Measurements from ENCODE around the gene FICD. TPM values are rescaled to one million over a fixed set of nuclear protein-coding genes. Genes with fewer than 3 reads are reported as not detected.
A peak's percentile ranks its signal among the peaks of the same experiment; 100 is the strongest.

The FICD gene
- polyA plus RNA-seq, 1 experiment, result 1.4 TPM

DNA sequence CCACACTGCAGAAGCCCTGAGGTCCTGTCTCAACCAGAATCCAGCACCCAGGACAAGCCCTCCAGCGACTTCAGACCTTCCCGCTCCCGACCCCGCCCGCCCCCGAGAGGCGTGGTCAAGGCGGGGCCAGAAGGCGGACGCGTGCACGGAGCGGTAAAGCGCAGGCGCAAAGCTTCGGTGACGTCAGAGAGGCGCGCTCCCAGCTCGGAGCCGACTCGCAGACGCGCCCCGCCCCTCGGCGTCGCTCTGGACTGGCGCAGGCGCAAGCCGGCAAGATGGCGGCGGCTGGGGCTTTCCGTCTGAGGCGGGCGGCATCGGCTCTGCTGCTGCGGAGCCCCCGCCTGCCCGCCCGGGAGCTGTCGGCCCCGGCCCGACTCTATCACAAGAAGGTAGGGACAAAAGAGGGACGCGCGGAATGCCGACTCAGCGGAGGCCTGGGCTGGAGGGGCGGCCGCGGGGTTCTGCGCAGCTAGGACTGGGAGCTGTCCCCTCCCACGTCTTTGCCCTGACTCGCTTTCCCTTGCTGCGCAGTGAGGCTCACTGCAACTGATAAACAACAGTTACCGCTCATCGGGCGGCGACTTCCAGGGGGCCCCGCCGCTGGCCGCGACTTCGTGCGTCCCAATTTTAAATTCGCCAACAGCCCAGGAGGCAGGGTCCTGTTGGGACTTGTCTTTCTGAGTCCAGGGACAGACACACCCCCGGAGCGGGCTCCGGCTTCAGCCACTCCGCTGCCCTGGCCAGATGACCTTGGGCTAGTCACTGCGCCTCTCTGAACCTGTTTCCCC, 47.5 kb downstream of the FICD start, which contains the start of gene ISCU:
Gene ISCU (plus strand): TSS at position 249 of the 788 bp plus-strand sequence. CDS start 27 bp downstream, at position 276.
- no peaks in the 10 kb centered on the region; the same call in 1 of the 2 replicates for H3K9me3 ChIP-seq (ENCODE audit: control insufficient read depth, insufficient read depth, low read length)
- DNase-seq (ENCODE audit: low read depth, low spot score), result peak; percentile 94
- H3K4me3 ChIP-seq (ENCODE audit: low read depth, low read length), result peak within 1 kb of the TSS; percentile 100
- POLR2A ChIA-PET, result interaction anchor here (0.6 to 1.6 kb wide), 5 partner anchors 21 to 536 kb away, joined by 3 to 5 read pairs (median 3); no protein-coding TSS in a partner anchor
- no peaks in the 10 kb centered on the region for H3K27me3 ChIP-seq (ENCODE audit: control insufficient read depth, insufficient read depth, low read length)
- CTCF ChIA-PET, result interaction anchor here (0.6 to 15.8 kb wide), 7 partner anchors 8 to 532 kb away, joined by 3 to 508 read pairs (median 3); no protein-coding TSS in a partner anchor
- TF ChIP-seq, protein P1, sequence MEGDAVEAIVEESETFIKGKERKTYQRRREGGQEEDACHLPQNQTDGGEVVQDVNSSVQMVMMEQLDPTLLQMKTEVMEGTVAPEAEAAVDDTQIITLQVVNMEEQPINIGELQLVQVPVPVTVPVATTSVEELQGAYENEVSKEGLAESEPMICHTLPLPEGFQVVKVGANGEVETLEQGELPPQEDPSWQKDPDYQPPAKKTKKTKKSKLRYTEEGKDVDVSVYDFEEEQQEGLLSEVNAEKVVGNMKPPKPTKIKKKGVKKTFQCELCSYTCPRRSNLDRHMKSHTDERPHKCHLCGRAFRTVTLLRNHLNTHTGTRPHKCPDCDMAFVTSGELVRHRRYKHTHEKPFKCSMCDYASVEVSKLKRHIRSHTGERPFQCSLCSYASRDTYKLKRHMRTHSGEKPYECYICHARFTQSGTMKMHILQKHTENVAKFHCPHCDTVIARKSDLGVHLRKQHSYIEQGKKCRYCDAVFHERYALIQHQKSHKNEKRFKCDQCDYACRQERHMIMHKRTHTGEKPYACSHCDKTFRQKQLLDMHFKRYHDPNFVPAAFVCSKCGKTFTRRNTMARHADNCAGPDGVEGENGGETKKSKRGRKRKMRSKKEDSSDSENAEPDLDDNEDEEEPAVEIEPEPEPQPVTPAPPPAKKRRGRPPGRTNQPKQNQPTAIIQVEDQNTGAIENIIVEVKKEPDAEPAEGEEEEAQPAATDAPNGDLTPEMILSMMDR (IDR thresholded peaks at IDR 0.05; ENCODE audit: low read depth, low read length), result no peak
- peak within 1 kb of the TSS; percentile 87 for H3K27ac ChIP-seq (ENCODE audit: low read depth, low read length)

DNA sequence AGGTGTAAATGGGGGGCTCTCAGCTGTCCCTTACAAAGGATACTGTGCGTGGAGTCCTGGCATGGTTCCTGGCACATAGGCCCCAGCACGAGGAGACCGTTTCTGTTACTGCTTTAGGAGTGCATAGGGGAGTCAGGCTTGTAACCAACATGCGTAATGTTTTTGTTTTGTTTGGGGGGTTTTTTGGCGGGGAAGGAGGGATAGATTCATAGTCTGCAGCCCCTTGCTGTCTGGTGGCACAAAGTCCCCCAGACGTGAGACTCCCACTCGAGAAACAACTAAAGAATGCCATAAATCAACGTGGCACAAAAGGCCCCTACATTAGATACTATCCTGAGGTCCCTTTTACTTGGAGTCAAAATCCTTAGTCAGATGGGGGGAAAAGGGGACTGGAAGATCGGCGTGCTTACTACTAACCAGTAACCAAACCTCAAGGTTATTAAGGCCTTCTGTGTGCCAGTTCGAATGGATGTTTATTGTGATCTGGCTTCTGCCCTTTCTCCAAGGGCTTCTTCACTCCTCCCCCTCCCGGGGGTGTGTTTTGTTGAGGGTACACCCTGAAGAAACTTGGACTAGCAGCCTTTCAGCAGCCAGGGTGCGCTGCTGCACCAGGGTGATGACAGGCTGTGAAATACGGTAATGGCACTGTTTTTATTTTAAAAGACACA, 48.2 kb downstream of the FICD start:
- POLR2A ChIA-PET, result interaction anchor here (0.7 to 1.6 kb wide), 2 partner anchors 57 to 65 kb away, joined by 5 read pairs; no protein-coding TSS in a partner anchor
- Histone ChIP-seq H3K9me3 (ENCODE audit: control insufficient read depth, insufficient read depth, low read length) (no peaks in the 10 kb centered on the region; the same call in 1 of the 2 replicates), H3K27ac (ENCODE audit: low read depth, low read length) (peak overlapping the region; percentile 81), H3K4me3 (ENCODE audit: low read depth, low read length) (peak overlapping the region; percentile 96), H3K27me3 (ENCODE audit: control insufficient read depth, insufficient read depth, low read length) (no peaks in the 10 kb centered on the region)
- DNase-seq (ENCODE audit: low read depth, low spot score), result peak; percentile 67
- CTCF ChIA-PET, result interaction anchor here (0.6 to 15.8 kb wide), 25 partner anchors 13 to 530 kb away, joined by 3 to 508 read pairs (median 5); partner anchors contain the start of genes ALKBH2 and TMEM119
- TF ChIP-seq, protein P1 (IDR thresholded peaks at IDR 0.05; ENCODE audit: low read depth, low read length), result peak; percentile 97

DNA sequence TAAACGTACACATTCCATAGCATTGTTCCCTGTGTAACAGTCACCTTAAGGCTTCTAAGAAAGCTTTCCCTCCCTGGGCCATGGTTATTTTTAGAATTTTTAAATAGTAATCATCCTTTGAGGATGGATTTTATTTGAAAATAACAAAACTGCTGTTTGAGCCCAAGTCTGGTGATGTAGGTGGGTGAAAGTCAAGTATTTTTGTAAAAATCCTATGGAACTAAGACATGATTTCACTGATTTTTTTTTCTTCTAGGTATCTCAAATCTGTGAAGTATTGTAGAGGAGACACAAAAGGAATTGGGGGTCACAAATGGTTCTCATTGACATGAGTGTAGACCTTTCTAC, 48.7 kb downstream of the FICD start:
- no peak overlapping the region for H3K27ac ChIP-seq (ENCODE audit: low read depth, low read length)

DNA sequence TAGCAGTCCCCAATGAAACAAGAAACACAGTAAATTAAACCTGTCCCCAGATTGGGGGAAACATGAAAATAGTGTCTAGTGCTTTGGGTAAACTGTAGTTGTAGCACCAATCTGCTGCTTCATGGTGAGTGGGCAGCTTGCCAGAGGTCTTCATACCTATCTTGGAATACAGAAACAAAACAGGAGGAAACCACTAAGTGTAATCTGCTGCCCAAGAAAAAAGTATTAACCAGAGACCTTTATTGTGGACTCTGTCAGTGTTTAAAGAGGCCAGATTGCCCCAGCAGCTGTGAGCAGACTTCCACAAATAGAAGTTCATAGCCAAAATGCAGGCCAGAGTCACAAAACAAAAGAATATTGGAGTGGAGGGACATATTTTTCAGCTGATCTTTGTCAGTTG, 49.6 kb downstream of the FICD start:
- Histone ChIP-seq H3K27me3 (ENCODE audit: control insufficient read depth, insufficient read depth, low read length) (no peaks in the 10 kb centered on the region), H3K27ac (ENCODE audit: low read depth, low read length) (no peak overlapping the region), H3K4me3 (ENCODE audit: low read depth, low read length) (no peak overlapping the region), H3K9me3 (ENCODE audit: control insufficient read depth, insufficient read depth, low read length) (no peaks in the 10 kb centered on the region; the same call in 1 of the 2 replicates)
- TF ChIP-seq, protein P1 (IDR thresholded peaks at IDR 0.05; ENCODE audit: low read depth, low read length), result no peak
- ChIA-PET CTCF (interaction anchor here (0.5 to 15.8 kb wide), 20 partner anchors 8 to 698 kb away, joined by 3 to 508 read pairs (median 7); partner anchors contain the start of gene ALKBH2), POLR2A (no interaction called here)
- DNase-seq (ENCODE audit: low read depth, low spot score), result no peak

More for the DNA sequence above, 48.7 kb downstream of the FICD start:
- H3K27me3 ChIP-seq (ENCODE audit: control insufficient read depth, insufficient read depth, low read length), result no peaks in the 10 kb centered on the region
- CTCF ChIA-PET, result interaction anchor here (0.6 to 15.8 kb wide), 30 partner anchors 9 to 531 kb away, joined by 3 to 508 read pairs (median 4); partner anchors contain the start of genes ALKBH2 and TMEM119
- POLR2A ChIA-PET, result interaction anchor here (0.6 kb wide), 1 partner anchor 286 kb away, joined by 4 read pairs; no protein-coding TSS in a partner anchor
- H3K9me3 ChIP-seq (ENCODE audit: control insufficient read depth, insufficient read depth, low read length), result no peaks in the 10 kb centered on the region; the same call in 1 of the 2 replicates
- peak overlapping the region; percentile 45 for H3K4me3 ChIP-seq (ENCODE audit: low read depth, low read length)
- TF ChIP-seq, protein P1 (IDR thresholded peaks at IDR 0.05; ENCODE audit: low read depth, low read length), result no peak
- no peak for DNase-seq (ENCODE audit: low read depth, low spot score)

Data from AG04450 (cell line).